DMS53 treated with DMSO at 0.1 percent for 48 hours (cell line): Measurements from ENCODE around the gene PARVB.
"Not testable (repeated sequence)": the region's sequence is repeated elsewhere in the genome, so short reads cannot be mapped to it uniquely, and the experiment has no call there.

ENCODE experiments used
- DNase-seq: peaks from one replicate; lab custom pipeline; 2025; ENCODE audit not compliant: unreplicated experiment; lab: John Stamatoyannopoulos, UW

PARVB gene

GRCh38 chr22:44050766-44051355 is 26.8 kb downstream of the PARVB start:
- DNase-seq: no peak

- DNase-seq: no peak
Measured at GRCh38 chr22:44051358-44051757, 27.3 kb downstream of the PARVB start.

- DNase-seq: no peak
Measured at GRCh38 chr22:44051961-44052360, 27.9 kb downstream of the PARVB start.

- DNase-seq: no peak
Measured at GRCh38 chr22:44055805-44056204, 31.7 kb downstream of the PARVB start.

GRCh38 chr22:44056649-44057048 is 32.5 kb downstream of the PARVB start:
- not testable (repeated sequence) for DNase-seq

- DNase-seq: no peak
Measured at GRCh38 chr22:44057401-44057987, 33.4 kb downstream of the PARVB start.

GRCh38 chr22:44063462-44064371 is 39.6 kb downstream of the PARVB start:
- DNase-seq: no peak

GRCh38 chr22:44067033-44067432 is 42.9 kb downstream of the PARVB start:
- no peak for DNase-seq

GRCh38 chr22:44067901-44068300 is 43.8 kb downstream of the PARVB start:
- DNase-seq: no peak

- DNase-seq: no peak
Measured at GRCh38 chr22:44068422-44069191, 44.5 kb downstream of the PARVB start.

- DNase-seq: no peak
Measured at GRCh38 chr22:44070029-44070428, 45.9 kb downstream of the PARVB start.

GRCh38 chr22:44071781-44072326 is 47.8 kb downstream of the PARVB start:
- no peak for DNase-seq

GRCh38 chr22:44074337-44074984 is 50.4 kb downstream of the PARVB start:
- DNase-seq: no peak

- DNase-seq: no peak
Measured at GRCh38 chr22:44075022-44075421, 50.9 kb downstream of the PARVB start.

- DNase-seq: no peak
Measured at GRCh38 chr22:44075670-44076069, 51.6 kb downstream of the PARVB start.

- DNase-seq: no peak
Measured at GRCh38 chr22:44076825-44077224, 52.7 kb downstream of the PARVB start.

- DNase-seq: peak; percentile 28
Measured at GRCh38 chr22:44080936-44081861, 57.1 kb downstream of the PARVB start.

GRCh38 chr22:44082801-44083200 is 58.7 kb downstream of the PARVB start:
- no peak for DNase-seq

GRCh38 chr22:44084044-44084772 is 60.1 kb downstream of the PARVB start:
- DNase-seq: no peak
